Hematopoietic multipotent progenitor cell treated with erythropoietin and hydrocortisone succinate and interleukin-3 and kit ligand, for 6 days (in vitro differentiated cells): ENCODE results near the gene ASB13.

Experiments used
- DNase-seq: peaks from one replicate; pipeline ENCODE4 v3.0.0-alpha.2; 2015

The ASB13 gene

GRCh38 chr10:5666008-5666840 is at the start of gene ASB13:
Gene ASB13 (minus strand): TSS chr10:5666595. CDS start chr10:5666551, 44 bp downstream.
- DNase-seq: peak; percentile 84

GRCh38 chr10:5711642-5712041 is 45.2 kb upstream of the ASB13 start:
- DNase-seq: no peak

- DNase-seq: no peak
These were observed 44.5 kb upstream of the ASB13 start for GRCh38 chr10:5710859-5711258.

GRCh38 chr10:5709865-5710264 is 43.5 kb upstream of the ASB13 start:
- DNase-seq: no peak

- DNase-seq: no peak
These were observed 42.0 kb upstream of the ASB13 start for GRCh38 chr10:5708356-5708755.

GRCh38 chr10:5698062-5698461 is 31.7 kb upstream of the ASB13 start:
- DNase-seq: no peak

- peak; percentile 37 for DNase-seq
These were observed 30.9 kb upstream of the ASB13 start for GRCh38 chr10:5697342-5697741.

GRCh38 chr10:5694573-5694972 is 28.2 kb upstream of the ASB13 start:
- no peak for DNase-seq

GRCh38 chr10:5692461-5693358 is 26.3 kb upstream of the ASB13 start:
- DNase-seq: peak; percentile 68

GRCh38 chr10:5691786-5692185 is 25.4 kb upstream of the ASB13 start:
- DNase-seq: no peak

- DNase-seq: no peak
These were observed 22.2 kb upstream of the ASB13 start for GRCh38 chr10:5688587-5688986.

GRCh38 chr10:5685764-5686240 is 19.4 kb upstream of the ASB13 start:
- DNase-seq: peak; percentile 36

- peak; percentile 85 for DNase-seq
These were observed 18.8 kb upstream of the ASB13 start for GRCh38 chr10:5684971-5685763.

GRCh38 chr10:5684318-5684970 is 18.0 kb upstream of the ASB13 start, which contains the start of gene TASOR2:
Gene TASOR2 (plus strand): TSS chr10:5684838. CDS start chr10:5720643, 35,805 bp downstream.
- DNase-seq: peak; percentile 99

GRCh38 chr10:5683065-5683464 is 16.7 kb upstream of the ASB13 start:
- DNase-seq: no peak

- no peak for DNase-seq
These were observed 15.5 kb upstream of the ASB13 start for GRCh38 chr10:5681930-5682329.

- DNase-seq: no peak
These were observed 13.2 kb upstream of the ASB13 start for GRCh38 chr10:5679606-5680005.

GRCh38 chr10:5679037-5679435 is 12.6 kb upstream of the ASB13 start:
- DNase-seq: no peak

GRCh38 chr10:5678397-5679036 is 12.1 kb upstream of the ASB13 start:
- DNase-seq: no peak

- DNase-seq: no peak
These were observed 4.4 kb upstream of the ASB13 start for GRCh38 chr10:5670662-5671375.

GRCh38 chr10:5669604-5670003 is 3.2 kb upstream of the ASB13 start:
- peak; percentile 61 for DNase-seq
